Femur (tissue), 1 donor: Measurements from ENCODE around the gene CFAP45.
A peak's percentile ranks its signal among the peaks of the same experiment; 100 is the strongest.

Experiments used
- DNase-seq: peaks from one replicate; pipeline ENCODE4 v3.0.0-alpha.2; 2017

CFAP45 gene

DNA sequence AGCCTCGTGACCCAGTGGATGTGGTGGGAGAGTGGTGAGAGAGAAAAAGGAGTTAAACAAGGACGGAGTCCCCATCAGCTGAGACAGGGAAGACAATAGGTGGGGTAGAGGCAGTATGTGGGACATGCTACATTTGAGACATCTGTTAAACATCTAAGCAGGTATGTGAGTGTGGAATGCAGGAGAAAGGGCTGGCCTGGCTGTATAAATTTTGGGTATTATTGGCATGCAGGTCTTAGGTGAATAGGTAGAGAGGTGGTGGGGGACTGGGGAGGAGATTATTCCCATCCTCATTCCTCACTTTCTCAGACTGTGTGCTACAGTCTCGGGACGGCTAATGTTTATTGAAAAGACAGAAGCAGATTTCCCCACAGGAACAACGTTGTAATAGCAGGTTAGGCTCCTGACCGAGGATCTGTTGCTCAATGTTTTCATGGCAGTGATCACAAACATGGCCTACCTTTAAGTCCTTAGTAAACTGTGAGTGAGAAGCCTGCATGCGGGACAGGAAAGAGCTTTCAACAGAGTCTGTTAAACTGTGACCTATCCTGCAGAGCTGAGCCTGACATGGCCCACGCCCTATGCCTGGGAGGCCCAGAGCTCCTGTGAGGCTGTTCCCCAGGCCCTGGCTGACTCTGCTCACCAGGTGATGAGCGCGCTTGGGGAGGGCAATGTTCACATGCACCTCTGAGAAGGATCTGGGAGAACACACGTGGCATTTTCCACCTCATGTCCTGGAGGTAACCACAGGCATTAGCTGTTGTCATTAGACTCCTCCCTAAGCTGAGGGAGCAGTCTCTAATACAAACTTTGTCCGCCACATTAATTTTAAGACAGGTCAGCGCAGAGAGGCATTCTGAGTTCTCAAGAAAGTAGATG is 54.0 kb downstream of the CFAP45 start:
- no peak for DNase-seq

DNA sequence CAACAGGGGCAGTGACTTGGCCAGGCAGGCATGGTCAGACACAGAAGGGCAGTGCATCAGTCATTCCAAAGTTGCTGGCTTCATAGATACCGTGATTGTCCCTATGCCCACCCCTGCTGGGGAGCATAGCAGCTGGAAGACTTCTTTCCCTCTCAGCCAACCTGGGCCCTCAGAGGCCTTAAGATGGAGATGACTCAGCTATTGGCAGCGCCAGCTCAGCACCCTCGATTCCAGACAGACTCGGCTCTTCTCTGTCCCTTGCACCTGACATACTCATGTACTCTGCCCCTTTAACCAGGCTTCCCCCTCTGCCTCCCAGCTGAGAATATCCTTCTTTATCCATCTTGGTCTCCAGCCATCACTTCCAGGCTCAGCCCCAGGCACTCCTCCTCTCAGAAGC is 56.5 kb downstream of the CFAP45 start:
- no peak for DNase-seq

DNA sequence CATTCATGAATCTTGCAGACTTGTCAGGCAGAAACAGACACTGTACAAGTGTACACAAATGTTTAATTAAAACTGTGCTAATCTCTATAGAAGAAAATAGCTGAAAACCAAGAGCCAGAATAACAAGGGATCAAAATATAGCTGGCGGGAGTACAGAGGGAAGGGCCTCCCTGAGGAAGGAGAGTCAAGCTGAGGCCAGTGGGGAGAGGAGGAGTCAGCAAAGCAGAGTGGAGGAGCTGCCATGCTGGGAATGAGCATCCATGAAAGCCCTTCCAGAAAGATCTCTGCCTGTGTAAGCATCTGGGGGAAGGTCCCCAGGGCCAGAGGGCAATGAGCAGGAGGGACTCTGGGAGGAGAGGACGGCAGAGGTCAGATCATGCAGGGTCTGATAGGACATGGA is 58.2 kb downstream of the CFAP45 start:
- DNase-seq = no peak

DNA sequence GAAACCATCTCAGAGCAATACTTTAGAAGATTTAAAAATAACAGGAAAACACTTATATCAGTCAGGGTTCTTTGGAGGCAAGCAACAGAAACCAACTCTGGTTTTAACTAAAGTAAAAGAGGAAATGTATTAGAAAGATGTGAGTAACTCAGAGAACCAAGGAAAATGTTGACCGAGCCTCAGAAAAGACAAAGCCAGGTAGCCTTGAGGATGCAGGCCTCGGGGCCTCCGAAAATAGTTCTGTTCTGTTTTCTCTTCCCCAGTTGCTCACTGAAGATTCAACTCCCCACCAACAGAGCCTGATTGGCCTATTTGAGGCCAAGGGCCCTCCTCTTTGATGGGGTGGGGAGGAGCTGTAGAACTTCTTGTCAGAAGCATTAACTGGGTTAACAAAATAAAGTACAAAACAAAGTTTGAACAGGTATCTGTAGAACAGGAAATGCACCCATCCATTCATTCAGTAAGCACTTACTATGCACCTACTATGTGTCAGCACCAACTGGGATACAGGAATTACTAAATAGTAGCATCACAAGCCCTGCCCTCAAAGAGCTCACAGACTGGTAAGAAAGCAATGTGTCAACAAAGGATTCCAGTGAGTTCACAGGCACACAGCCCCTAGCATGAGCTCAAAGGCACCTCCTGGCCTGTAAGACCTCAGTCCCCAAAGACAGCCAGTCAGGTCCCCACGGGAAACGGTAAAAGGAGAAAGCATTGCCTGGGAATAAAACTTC is 60.7 kb downstream of the CFAP45 start:
- DNase-seq = no peak

DNA sequence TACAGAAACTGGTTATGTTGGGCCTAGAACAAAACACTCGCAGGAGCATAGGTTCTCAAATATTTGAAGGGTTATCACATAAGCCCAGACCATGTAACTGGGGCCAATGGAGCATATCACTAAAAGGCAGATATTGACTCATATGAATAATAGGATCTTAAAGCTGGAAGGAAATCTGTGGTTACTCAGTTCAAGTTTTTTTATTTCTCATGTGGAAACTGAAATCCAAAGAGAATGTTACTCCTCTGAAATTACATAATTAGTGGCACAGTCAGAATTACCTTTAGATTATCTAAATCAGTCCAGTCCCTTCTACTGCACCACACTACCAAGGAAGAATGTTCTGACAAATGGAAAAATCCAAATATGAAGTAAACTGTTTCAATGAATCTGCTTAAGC is 61.2 kb downstream of the CFAP45 start:
- no peak for DNase-seq

DNA sequence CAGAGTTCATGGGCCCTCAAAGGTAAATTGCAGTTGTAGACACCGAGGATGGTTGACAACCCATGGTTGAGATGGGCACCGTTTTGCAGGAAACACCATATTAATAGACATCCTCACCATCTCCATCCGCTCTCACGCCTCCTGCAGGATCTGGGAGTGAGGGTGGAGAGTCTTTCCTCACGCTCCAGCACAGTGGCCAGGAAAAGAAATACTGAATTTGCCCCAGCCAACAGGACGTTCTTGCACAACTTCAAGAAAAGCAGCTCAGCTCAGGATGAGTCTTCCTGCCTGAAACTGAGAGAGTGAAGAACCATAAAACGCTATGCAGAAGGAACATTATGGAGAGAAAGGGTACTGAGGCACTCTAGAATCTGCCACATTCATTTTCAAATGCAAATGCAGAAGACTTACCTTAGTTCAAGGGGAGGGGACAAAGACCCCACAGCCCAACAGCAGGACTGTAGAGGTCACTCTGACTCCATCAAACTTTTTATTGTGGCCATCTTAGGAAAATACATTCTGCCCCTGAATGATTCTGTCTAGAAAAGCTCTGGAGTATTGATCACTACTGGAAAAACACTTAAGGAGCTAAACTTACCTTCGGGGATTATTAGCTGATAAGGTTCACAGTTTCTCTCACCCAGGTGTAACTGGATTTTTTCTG is 64.0 kb downstream of the CFAP45 start:
- no peak for DNase-seq

DNA sequence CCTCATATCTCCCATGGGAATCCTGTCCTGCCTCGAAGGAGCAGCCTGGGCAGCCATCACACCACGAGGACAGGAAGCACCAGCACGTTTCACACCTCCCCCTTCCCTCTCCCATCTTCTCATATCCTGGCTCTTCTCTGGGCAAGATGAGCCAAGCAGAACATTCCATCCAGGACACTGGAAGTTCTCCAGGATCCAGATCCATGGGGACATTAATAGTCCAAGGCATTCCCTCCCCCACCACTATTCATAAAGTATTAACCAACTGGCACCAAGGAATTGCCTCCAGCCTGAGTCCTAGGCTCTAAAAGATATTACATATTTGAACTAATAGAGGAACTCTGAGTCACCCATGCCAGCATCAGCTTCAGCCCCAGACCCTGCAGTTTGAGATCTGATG is 64.6 kb downstream of the CFAP45 start:
- no peak for DNase-seq

DNA sequence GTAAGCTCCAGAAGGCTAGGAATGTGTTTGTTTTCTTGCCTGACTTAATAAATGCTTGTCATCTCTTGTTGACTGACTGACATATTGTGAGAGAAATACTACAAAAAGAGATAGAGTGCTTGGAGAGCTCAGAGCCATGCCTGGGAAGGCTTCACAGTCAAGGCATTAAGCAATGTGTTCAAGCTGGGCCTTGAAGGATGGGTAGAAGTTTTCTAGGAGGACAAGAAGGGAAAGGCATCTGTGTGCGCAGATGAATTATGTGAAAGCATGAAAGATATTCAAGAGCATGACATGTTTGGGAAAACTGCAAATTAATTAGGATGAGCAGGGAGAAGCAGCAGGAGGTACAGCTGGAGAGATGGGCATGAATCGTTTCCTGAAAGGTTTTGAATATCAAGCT is 67.7 kb downstream of the CFAP45 start:
- DNase-seq = no peak

DNA sequence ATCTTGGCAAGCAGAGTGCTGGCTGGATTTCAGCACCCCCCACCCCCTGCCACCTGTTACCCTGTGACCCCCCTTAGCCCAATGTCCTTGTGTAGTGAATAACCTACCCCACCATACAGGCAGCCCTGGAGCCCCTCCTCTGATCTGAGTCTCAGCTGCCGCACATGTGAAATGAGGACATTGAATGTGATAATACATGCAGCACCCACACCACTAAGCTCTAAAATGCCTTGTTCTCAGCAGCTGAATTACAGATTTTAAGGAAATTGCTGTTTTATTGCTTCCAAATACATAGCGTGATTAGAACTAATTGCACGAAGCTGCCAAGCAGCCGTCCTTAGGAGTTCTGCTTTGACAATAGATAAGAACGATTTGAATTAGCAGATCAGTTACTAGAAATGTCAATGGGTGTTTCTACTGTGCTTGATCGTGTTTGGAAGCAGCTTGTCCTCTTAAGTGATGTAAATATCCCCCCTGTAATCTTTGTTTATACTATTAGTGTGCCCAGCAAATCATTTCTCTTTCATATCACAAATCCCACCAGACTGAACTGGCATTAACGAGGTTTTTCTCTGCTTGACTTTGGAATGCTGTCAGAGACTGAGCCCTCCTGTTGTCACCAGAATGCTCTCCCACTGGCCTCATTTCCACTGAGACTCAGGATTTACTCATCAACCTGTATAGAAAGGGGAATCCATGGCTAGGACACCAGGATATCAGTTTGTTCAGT is 68.4 kb downstream of the CFAP45 start:
- peak; percentile 26 for DNase-seq

DNA sequence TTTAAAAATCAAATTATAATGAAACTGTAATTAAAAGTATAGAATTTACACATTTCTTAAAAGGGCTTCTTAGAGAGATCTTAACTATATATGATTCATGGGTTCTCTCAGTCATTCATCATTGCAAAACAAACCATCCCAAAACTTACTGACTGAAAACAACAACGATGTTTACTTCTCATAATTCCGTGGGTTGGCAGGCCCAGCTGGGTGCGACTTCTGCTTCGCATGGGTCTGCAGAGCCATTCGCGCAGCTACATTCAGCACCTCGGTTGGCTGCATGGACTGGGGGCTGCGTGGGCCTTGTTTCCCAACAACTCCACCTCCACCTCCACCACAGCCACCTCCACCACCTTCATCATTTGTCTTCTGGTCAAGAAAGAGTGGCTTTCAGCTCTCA is 69.2 kb downstream of the CFAP45 start:
- no peak for DNase-seq

DNA sequence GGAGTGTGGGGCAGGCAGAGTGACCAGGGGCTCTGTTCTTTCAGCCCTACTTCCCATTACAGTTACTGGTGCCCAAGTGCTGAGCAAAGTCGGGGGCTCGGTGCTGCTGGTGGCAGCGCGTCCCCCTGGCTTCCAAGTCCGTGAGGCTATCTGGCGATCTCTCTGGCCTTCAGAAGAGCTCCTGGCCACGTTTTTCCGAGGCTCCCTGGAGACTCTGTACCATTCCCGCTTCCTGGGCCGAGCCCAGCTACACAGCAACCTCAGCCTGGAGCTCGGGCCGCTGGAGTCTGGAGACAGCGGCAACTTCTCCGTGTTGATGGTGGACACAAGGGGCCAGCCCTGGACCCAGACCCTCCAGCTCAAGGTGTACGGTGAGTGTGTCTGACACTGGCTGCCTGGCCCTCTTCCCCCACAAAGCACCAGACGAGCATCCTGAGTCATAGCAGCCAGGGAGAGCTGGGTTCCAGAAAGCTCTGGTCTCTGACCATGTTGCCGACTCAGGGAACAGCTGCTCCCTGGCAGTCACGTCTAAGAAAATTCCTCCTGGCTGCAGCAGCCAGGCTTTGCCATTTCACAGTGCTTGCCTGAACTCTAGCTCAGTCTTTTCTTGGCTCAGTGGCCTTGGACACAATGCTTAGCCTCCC is 70.0 kb downstream of the CFAP45 start:
- DNase-seq = peak; percentile 63

DNA sequence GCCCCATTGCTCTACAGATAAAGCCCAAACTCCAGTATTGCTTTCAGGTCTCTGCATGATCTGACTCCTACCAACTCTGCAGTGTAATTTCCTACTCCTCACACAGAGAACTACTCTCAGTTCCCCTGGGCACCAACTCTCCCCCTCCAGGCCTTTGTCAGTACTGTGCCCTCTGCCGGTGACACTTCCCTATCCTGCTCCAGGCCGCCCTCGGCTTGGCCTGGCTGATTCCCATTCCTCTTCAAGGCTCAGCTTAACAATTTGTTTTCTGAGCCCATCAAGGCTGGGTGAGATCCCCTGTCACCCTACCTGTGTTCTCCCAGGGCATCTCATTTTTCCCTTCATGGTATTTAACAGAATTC is 70.7 kb downstream of the CFAP45 start:
- DNase-seq = peak; percentile 30

DNA sequence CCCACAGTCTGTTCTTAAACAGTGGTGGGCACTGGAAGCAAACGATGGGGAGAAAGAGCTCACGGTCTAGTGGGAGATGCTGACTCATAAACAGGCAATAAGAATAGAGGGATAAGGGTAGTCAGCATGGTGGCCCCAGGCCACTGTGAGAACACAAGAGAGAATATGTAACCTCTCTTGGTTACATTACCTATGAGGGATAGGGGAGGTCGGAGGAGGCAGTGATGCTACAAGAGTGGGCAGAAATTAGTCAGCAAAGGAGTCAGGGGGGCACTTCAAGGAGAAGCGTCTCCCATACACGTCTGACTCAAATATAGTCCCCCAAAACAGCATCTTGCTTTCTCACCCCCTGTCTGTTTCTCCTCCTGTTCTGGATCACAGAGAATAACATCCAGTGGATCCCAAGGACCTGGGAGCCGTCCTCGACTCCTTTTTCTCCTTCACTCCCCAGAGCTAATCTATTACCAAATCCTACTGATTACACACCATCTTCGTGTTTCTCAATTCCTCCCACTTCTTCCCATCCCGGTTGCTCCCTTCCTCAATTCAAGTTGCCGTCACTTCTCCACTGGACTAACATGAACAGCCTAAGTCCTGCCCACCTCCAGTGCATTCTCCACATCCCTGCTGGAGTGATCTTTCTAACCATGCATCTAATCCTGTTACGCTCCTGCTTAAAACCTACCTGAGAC is 71.2 kb downstream of the CFAP45 start:
- DNase-seq = no peak

DNA sequence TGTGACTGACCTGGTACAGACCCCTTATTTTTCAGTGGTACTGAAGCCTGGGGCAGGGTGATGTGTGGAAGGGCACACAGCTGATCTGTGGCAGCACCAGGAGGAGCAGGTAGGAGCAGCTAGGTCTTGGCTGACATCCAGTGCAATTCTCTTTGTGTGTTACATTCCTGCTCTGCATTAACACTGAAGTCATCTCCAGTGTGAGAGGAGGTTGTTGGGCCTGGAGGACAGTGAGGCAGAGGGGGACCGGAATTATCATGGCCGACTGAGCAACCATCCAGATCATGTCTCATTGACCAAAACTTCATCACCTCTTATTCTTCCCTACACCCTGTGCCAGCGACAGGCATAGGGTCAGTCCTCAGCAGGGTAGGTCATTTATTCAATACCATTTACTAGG is 71.8 kb downstream of the CFAP45 start:
- DNase-seq = no peak

DNA sequence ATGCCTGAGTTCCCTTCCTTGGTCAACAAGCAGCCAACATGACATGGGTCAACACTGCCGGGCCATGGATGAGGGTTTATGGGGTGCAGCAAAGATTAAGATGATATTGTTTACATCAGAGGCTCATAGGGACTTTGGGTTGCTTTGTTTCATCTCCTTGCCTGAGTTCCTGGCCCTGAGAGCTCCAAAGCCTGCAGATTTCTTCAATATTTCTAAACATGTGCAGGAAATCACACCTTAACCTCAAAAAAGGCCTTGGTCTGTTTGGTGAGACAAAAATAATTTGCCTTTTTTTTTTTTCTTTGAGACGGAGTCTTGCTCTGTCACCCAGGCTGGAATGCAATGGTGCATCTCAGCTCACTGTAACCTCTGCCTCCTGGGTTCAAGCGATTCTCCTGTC is 72.4 kb downstream of the CFAP45 start:
- no peak for DNase-seq

DNA sequence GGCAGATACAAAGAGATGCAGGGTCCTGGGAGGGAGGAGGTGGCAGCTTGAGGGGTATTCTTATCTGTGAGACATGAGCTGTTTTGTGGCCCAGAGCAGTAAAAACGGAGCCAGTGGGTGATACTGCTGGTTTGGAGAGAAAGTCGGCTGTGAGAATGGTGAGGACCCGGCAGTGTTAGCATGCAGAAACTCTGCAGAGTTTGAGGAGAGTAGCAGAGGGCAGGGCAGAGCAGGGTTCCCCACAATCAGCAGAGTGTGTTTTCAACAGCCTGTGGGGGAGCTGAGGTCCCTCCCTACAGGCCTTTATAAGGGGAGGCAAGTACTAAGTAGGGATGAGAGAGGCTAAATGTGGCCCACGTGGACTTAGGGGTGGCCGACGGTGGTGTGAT is 72.9 kb downstream of the CFAP45 start:
- no peak for DNase-seq

DNA sequence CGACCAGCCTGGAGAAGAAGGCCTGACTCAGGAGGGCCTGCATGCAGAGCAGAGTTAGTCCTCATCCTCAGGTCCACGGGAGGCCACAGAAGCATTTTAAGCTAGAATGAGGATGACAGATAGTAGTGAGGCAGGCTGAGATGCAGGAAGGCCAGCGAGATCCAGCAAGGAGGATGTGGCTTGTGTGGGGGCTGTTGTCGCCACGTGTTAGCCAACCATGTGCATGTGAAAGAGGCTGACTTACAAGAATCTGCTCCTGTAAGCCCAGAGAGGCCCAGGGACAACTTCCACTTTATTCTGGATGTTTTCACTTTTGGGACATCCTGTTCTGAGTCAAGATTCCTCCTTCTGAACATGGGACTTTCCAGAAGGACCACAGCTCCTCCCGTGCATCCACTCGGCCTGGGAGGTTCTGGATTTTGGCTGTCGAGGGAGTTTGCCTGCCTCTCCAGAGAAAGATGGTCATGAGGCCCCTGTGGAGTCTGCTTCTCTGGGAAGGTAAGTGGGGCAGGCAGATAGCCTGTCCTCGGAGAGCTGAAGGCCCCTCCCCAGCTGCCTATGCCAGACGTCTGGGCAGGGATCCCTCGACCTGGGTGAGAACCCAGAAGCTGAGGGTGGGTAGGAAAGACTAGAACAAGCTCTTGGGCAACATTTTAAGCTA is 73.4 kb downstream of the CFAP45 start, which contains the start of gene SLAMF8:
Gene SLAMF8 (plus strand): TSS at position 433 of the 661 bp plus-strand sequence. CDS start 26 bp downstream, at position 459.
- no peak for DNase-seq

DNA sequence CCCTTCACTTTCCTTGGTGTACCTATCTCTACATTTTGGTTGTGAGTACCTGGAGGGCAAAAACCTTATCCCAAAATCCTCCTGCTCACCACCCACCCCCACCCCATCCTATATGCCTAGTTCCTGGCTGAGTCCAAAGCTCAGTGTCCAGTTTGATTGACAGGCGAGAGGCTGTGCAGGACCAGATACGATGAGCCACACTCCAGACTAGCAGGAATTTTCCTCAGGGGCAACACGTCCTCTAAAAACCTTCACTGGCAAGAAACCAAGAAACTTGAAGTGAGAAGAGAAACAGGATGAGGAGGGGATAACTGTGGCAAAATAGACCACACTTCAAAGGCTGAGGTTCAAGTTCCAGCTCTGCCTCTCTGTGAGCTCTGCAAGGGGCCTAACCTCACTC is 74.4 kb downstream of the CFAP45 start:
- DNase-seq = no peak

DNA sequence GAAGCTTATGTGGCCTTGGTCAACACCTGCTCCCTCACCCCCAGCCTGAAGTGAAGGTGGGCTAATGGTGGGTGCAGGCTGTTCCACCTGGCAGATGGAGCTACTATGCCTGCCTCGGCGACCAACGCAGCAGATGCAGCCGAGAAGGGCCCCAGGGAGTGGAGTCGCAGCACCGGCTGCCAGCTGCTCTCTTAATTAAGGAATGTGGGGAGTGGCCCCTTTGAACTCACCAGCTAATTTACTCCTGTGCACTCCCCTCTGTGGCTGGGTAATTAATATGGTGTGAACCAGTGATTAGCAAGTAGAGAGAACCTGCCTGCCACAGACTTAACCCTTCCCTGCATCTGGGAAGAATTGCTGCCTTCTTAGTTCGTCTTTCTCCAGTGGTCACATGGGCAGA is 76.6 kb downstream of the CFAP45 start:
- DNase-seq = no peak
